Vagina (tissue), 2 donors: ENCODE results near the gene FUT9. TPM values are rescaled to one million over a fixed set of nuclear protein-coding genes. Genes with fewer than 3 reads are reported as not detected.

Experiments
- DNase-seq, 2 donors: peaks; one replicate each; pipeline ENCODE4 v3.0.0-alpha.2; 2017; ENCODE audit errors: extremely low spot score in 2 of 2
- H3K27ac ChIP-seq: fragments of 200-600 bp; sonication (generic); one replicate; pipeline ENCODE4 v1.5.1; 2019
- H3K27me3 ChIP-seq: fragments of 200-600 bp; sonication (generic); one replicate; pipeline ENCODE4 v1.5.1; 2019
- H3K36me3 ChIP-seq, 2 donors: fragments of 200-600 bp; sonication (generic); one replicate each; pipeline ENCODE4 v1.5.1; 2017 to 2019
- H3K4me1 ChIP-seq: fragments of 200-600 bp; sonication (generic); one replicate; pipeline ENCODE4 v1.5.1; 2019
- H3K4me3 ChIP-seq, 2 donors: fragments of 200-600 bp; sonication (generic); 1 replicate in 1 of 2; 2 replicates in 1 of 2; pipeline ENCODE4 v1.5.1; 2016 to 2019
- H3K9me3 ChIP-seq: fragments of 200-600 bp; sonication (generic); one replicate; pipeline ENCODE4 v1.5.1; 2019
- POLR2A ChIP-seq, 2 donors: fragments of 450-650 bp; IDR thresholded peaks; one replicate each; pipeline ENCODE4 v1.6.1; 2017; ENCODE audit warnings: antibody characterized with exemption in 2 of 2, mild to moderate bottlenecking in 2 of 2, moderate library complexity in 2 of 2
- POLR2AphosphoS5 ChIP-seq, 2 donors: sonication (generic); formaldehyde crosslinking; IDR thresholded peaks; one replicate each; pipeline ENCODE4 v1.9.0; 2017; ENCODE audit warnings: antibody characterized with exemption in 2 of 2, mild to moderate bottlenecking in 2 of 2, low read depth in 1 of 2; ENCODE audit not compliant: insufficient read depth in 1 of 2
- intact Hi-C: fragments of 100-400 bp; cut with DNase I; formaldehyde crosslinking; loops from one replicate; pipeline ENCODE4 v1.15.1; 2023
- total RNA-seq: library from RNA; depleted of rRNA; stranded (reverse); fragments of >200 nt; gene quantifications from one replicate; pipeline ENCODE4 v1.2.3, GENCODE V29; 2016
- TF ChIP-seq, protein P1 (sequence below), 3 experiments: fragments of 450-650 bp in 2 of 3; fragments of 200-600 bp in 1 of 3; sonication (generic) in 1 of 3; IDR thresholded peaks; one replicate each; pipeline ENCODE4 v1.5.1; 2017 to 2019; ENCODE audit warnings: antibody characterized with exemption in 3 of 3, mild to moderate bottlenecking in 2 of 3, moderate library complexity in 2 of 3

The FUT9 gene
- total RNA-seq, 1 donor from 2014 or later = not detected

DNA sequence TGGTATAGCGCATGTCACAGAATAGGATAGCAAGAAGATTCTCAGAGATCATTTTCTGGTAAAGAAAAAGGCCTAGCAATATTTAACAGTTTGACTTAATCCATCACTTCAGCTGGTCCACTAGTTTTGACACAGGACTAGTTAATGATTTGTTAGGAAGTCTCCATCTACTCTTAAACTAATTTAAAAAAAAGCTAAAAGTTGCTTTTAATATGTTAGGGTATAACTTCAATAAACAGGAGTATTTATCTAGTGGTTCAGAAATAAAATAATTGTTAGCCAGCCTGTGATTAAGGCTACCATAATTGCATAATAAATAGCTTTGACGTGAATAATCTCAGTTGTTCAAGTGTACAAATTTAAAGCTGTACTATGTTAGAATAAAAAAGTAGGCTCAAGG, 195.6 kb downstream of the FUT9 start:
- H3K4me3 ChIP-seq = no peak overlapping the region
- intact Hi-C loops = no loop called here
- H3K27me3 ChIP-seq = no peaks in the 10 kb centered on the region
- H3K9me3 ChIP-seq = no peaks in the 10 kb centered on the region
- H3K36me3 ChIP-seq = no peaks in the 10 kb centered on the region
- no peaks in the 10 kb centered on the region for H3K4me1 ChIP-seq
- TF ChIP-seq POLR2AphosphoS5 (IDR thresholded peaks at IDR 0.05; ENCODE audit: insufficient read depth in 1 of 2, low read depth in 1 of 2) = no peak
- no peak for TF ChIP-seq POLR2A (IDR thresholded peaks at IDR 0.05)
- TF ChIP-seq, protein P1, sequence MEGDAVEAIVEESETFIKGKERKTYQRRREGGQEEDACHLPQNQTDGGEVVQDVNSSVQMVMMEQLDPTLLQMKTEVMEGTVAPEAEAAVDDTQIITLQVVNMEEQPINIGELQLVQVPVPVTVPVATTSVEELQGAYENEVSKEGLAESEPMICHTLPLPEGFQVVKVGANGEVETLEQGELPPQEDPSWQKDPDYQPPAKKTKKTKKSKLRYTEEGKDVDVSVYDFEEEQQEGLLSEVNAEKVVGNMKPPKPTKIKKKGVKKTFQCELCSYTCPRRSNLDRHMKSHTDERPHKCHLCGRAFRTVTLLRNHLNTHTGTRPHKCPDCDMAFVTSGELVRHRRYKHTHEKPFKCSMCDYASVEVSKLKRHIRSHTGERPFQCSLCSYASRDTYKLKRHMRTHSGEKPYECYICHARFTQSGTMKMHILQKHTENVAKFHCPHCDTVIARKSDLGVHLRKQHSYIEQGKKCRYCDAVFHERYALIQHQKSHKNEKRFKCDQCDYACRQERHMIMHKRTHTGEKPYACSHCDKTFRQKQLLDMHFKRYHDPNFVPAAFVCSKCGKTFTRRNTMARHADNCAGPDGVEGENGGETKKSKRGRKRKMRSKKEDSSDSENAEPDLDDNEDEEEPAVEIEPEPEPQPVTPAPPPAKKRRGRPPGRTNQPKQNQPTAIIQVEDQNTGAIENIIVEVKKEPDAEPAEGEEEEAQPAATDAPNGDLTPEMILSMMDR (IDR thresholded peaks at IDR 0.05) = no peak
- DNase-seq = no peak
- H3K27ac ChIP-seq = no peak overlapping the region

DNA sequence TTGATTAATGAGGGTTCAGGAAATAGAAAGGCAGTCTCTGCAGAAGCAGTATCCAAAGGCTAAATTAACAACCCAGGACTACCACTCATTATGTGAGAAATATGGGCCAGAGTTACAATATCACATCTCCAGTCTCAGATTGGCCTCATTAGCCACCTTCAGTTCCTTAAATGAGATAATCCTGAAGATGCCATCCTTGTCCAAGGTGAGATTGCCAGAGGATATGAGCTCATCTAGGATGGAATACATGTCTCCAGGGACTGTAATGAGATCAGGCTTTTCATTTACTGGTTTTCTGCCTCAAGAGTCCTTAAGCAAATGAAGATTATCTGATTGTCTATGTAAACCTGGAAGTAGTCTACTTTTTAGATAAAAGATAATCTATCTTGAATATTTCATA, 196.3 kb downstream of the FUT9 start:
- Histone ChIP-seq H3K4me3 (no peak overlapping the region), H3K36me3 (no peaks in the 10 kb centered on the region), H3K27me3 (no peaks in the 10 kb centered on the region), H3K27ac (no peak overlapping the region), H3K9me3 (no peaks in the 10 kb centered on the region), H3K4me1 (no peaks in the 10 kb centered on the region)
- no peak for DNase-seq
- no peak for TF ChIP-seq POLR2AphosphoS5 (IDR thresholded peaks at IDR 0.05; ENCODE audit: insufficient read depth in 1 of 2, low read depth in 1 of 2)
- no peak for TF ChIP-seq POLR2A (IDR thresholded peaks at IDR 0.05)
- TF ChIP-seq, protein P1 (IDR thresholded peaks at IDR 0.05) = no peak
- intact Hi-C loops = no loop called here

DNA sequence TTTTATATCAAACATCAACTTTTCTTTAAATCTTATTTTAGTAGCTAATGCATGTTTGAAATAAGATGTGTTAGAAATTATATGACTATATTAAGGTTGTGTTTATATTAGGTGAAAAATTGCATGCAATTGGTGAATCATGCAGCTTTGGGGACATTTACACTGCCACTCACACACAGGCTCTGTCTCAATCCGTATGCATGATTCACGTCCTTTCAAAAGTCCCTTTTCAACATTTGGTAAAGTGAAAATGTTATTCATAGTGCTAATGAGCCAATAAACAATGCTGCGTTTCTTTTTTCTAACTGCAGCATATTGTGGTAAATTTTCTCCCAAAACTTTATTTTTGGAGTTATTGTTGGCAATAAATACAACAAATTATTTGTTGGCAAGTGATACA, 198.0 kb downstream of the FUT9 start:
- Histone ChIP-seq H3K27ac (no peak overlapping the region), H3K4me3 (no peak overlapping the region), H3K27me3 (no peaks in the 10 kb centered on the region), H3K36me3 (no peaks in the 10 kb centered on the region), H3K4me1 (no peaks in the 10 kb centered on the region), H3K9me3 (no peaks in the 10 kb centered on the region)
- intact Hi-C loops = no loop called here
- no peak for DNase-seq
- TF ChIP-seq POLR2AphosphoS5 (IDR thresholded peaks at IDR 0.05; ENCODE audit: insufficient read depth in 1 of 2, low read depth in 1 of 2) (no peak), POLR2A (IDR thresholded peaks at IDR 0.05) (no peak)
- TF ChIP-seq, protein P1 (IDR thresholded peaks at IDR 0.05) = no peak

DNA sequence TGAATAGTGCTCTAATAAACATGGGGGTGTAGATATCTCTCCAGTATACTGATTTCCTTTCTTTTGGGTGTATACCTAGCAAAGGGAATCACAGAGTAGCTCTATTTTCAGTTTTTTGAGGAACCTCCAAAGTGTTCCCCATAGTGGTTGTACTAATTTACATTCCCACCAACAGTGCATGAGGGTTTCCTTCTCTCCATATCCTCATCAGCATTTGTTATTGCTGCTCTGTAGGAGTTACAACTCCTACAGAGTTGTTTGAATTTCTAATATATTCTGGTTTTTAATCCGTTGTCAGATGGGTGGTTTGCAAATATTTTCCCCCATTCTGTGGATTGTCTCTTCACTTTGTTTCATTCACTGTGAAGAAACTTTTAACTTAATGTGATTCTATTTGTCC, 207.9 kb downstream of the FUT9 start:
- no peak for DNase-seq
- Histone ChIP-seq H3K27ac (no peak overlapping the region), H3K9me3 (no peaks in the 10 kb centered on the region), H3K27me3 (no peaks in the 10 kb centered on the region), H3K4me3 (no peak overlapping the region), H3K36me3 (no peaks in the 10 kb centered on the region), H3K4me1 (no peaks in the 10 kb centered on the region)
- intact Hi-C loops = no loop called here
- TF ChIP-seq POLR2AphosphoS5 (IDR thresholded peaks at IDR 0.05; ENCODE audit: insufficient read depth in 1 of 2, low read depth in 1 of 2) (no peak), POLR2A (IDR thresholded peaks at IDR 0.05) (no peak)
- TF ChIP-seq, protein P1 (IDR thresholded peaks at IDR 0.05) = no peak

DNA sequence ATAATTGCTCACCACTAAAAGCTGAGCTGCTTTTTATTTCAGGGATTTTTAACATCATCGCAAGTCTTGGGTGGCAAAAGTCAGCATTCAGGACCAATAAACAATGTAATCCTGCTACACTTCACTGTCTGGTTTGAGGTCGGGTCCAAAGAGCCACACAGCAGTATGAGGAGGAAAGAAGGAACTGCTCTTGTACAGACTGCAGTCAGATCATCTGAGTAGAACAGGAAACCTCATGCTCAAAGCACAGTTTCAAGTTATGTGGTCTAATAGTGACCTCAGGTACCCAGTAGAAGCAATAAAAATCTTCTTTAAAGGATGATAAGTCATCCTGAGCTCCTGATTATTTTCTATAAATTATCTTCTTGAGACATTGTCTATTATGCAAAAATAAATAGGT, 211.4 kb downstream of the FUT9 start:
- Histone ChIP-seq H3K4me3 (no peak overlapping the region), H3K27me3 (no peaks in the 10 kb centered on the region), H3K27ac (no peak overlapping the region), H3K9me3 (no peaks in the 10 kb centered on the region), H3K4me1 (no peaks in the 10 kb centered on the region), H3K36me3 (no peaks in the 10 kb centered on the region)
- intact Hi-C loops = no loop called here
- TF ChIP-seq, protein P1 (IDR thresholded peaks at IDR 0.05) = no peak
- TF ChIP-seq POLR2AphosphoS5 (IDR thresholded peaks at IDR 0.05; ENCODE audit: insufficient read depth in 1 of 2, low read depth in 1 of 2) (no peak), POLR2A (IDR thresholded peaks at IDR 0.05) (no peak)
- no peak for DNase-seq
